Smooth muscle cell (in vitro differentiated cells): ENCODE measurements around the gene ZNF169. TPM values are rescaled to one million over a fixed set of nuclear protein-coding genes. Genes with fewer than 3 reads are reported as not detected.

Experiments
- DNase-seq: peaks from one replicate; lab custom pipeline; 2025; ENCODE audit not compliant: unreplicated experiment; lab: John Stamatoyannopoulos, UW
- H2AFZ ChIP-seq: fragments of 200-600 bp; sonication (generic); 2 replicates; pipeline ENCODE4 v1.6.0; 2016; ENCODE audit warnings: antibody characterized with exemption, low read depth, mild to moderate bottlenecking
- H3F3A ChIP-seq: fragments of 200-600 bp; sonication (generic); 2 replicates; pipeline ENCODE4 v1.6.0; 2017; ENCODE audit warnings: antibody characterized with exemption, low read depth
- H3K27ac ChIP-seq: fragments of 200-600 bp; sonication (generic); 2 replicates; pipeline ENCODE4 v1.5.1; 2016; ENCODE audit warnings: low read depth, mild to moderate bottlenecking
- H3K27me3 ChIP-seq: fragments of 200-600 bp; sonication (generic); 2 replicates; pipeline ENCODE4 v1.6.1; 2016; ENCODE audit warnings: low read depth, mild to moderate bottlenecking
- H3K36me3 ChIP-seq: fragments of 200-600 bp; sonication (generic); 2 replicates; pipeline ENCODE4 v1.5.1; 2016; ENCODE audit warnings: low read depth
- H3K4me1 ChIP-seq: fragments of 200-600 bp; sonication (generic); 2 replicates; pipeline ENCODE4 v1.5.1; 2016; ENCODE audit warnings: low read depth
- H3K4me2 ChIP-seq: fragments of 200-600 bp; sonication (generic); 2 replicates; pipeline ENCODE4 v1.6.0; 2016; ENCODE audit warnings: mild to moderate bottlenecking
- H3K4me3 ChIP-seq: fragments of 200-600 bp; sonication (generic); 2 replicates; pipeline ENCODE4 v1.5.1; 2016; ENCODE audit warnings: mild to moderate bottlenecking
- H3K79me2 ChIP-seq: fragments of 200-600 bp; sonication (generic); 2 replicates; pipeline ENCODE4 v1.6.0; 2016; ENCODE audit warnings: low read depth, mild to moderate bottlenecking
- H3K9ac ChIP-seq: fragments of 200-600 bp; sonication (generic); 2 replicates; pipeline ENCODE4 v1.6.0; 2016; ENCODE audit warnings: low read depth
- H3K9me3 ChIP-seq: fragments of 200-600 bp; sonication (generic); replicated peaks from 2 replicates; pipeline ENCODE4 v1.5.1; 2016; ENCODE audit warnings: low read depth
- H4K20me1 ChIP-seq: fragments of 200-600 bp; sonication (generic); 2 replicates; pipeline ENCODE4 v1.6.0; 2016; ENCODE audit warnings: low read depth
- WGBS: methylation state at CpG from one replicate; pipeline ENCODE4 v1.1.7; 2016; ENCODE audit warnings: low lambda C conversion rate; 5-methylcytosine and 5-hydroxymethylcytosine counted together
- polyA plus RNA-seq: library from polyadenylated mRNA; unstranded; fragments of >200 nt; fragmentation: Nextera tagmentation; extraction: Ambion mirVana; gene quantifications from 2 replicates; pipeline ENCODE4 v1.2.1, GENCODE V29; 2016
- total RNA-seq: library from RNA; depleted of rRNA; stranded (reverse); fragments of >200 nt; gene quantifications from 2 replicates; pipeline ENCODE4 v1.2.3, GENCODE V29; 2014
- TF ChIP-seq, protein P1 (sequence below): fragments of 200-600 bp; sonication (generic); IDR thresholded peaks from 2 replicates; pipeline ENCODE4 v1.5.1; 2017; ENCODE audit warnings: borderline replicate concordance, mild to moderate bottlenecking, antibody characterized with exemption; ENCODE audit not compliant: insufficient read depth, poor library complexity, severe bottlenecking

The ZNF169 gene
- total and polyA plus RNA-seq, 2 experiments from 2014 or later, result 0.45 to 2.1 TPM

DNA sequence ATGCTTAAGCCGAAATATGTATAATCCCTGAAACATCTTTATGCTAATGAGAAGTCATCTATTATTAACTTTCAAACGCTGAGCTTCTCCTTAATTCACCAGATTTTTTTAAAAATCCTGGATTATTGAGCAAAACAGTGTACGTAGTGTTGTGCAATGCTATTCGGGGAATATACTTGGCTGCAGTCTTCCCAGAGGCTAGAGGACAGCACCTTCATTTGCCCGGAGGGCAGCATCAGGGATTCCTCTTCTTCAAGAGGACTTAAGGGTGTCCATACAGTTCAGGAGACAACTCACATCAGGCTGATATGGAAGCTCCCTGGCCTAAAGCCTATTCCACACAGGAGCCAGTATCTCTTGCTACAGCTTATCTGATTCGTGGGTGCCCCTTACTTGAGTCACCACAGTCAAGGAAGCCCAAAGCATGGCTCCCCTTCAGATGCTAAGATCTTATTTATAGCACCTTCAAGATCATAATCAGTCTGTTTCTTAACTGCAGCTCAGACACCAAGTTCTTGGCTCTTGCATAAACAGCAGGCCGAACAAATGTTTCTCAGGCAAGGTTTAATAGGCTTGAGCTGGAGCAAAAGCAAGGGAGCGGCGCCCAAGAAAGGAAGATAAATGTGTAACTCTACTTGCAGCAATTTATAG lies 40.0 kb downstream of the ZNF169 start:
- TF ChIP-seq, protein P1, sequence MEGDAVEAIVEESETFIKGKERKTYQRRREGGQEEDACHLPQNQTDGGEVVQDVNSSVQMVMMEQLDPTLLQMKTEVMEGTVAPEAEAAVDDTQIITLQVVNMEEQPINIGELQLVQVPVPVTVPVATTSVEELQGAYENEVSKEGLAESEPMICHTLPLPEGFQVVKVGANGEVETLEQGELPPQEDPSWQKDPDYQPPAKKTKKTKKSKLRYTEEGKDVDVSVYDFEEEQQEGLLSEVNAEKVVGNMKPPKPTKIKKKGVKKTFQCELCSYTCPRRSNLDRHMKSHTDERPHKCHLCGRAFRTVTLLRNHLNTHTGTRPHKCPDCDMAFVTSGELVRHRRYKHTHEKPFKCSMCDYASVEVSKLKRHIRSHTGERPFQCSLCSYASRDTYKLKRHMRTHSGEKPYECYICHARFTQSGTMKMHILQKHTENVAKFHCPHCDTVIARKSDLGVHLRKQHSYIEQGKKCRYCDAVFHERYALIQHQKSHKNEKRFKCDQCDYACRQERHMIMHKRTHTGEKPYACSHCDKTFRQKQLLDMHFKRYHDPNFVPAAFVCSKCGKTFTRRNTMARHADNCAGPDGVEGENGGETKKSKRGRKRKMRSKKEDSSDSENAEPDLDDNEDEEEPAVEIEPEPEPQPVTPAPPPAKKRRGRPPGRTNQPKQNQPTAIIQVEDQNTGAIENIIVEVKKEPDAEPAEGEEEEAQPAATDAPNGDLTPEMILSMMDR, result no peak
- Histone ChIP-seq H2AFZ (no peak overlapping the region), H3K4me1 (no peaks in the 10 kb centered on the region), H3K79me2 (no peaks in the 10 kb centered on the region), H3K36me3 (no peaks in the 10 kb centered on the region), H3K27me3 (no peaks in the 10 kb centered on the region), H3K9ac (no peak overlapping the region), H3K4me3 (no peak overlapping the region), H3K4me2 (no peak overlapping the region), H4K20me1 (no peaks in the 10 kb centered on the region), H3K27ac (no peak overlapping the region), H3F3A (no peaks in the 10 kb centered on the region), H3K9me3 (no peaks in the 10 kb centered on the region)
- no peak for DNase-seq
- 77% methylated on average over 9 of the region's 9 CpGs for WGBS

DNA sequence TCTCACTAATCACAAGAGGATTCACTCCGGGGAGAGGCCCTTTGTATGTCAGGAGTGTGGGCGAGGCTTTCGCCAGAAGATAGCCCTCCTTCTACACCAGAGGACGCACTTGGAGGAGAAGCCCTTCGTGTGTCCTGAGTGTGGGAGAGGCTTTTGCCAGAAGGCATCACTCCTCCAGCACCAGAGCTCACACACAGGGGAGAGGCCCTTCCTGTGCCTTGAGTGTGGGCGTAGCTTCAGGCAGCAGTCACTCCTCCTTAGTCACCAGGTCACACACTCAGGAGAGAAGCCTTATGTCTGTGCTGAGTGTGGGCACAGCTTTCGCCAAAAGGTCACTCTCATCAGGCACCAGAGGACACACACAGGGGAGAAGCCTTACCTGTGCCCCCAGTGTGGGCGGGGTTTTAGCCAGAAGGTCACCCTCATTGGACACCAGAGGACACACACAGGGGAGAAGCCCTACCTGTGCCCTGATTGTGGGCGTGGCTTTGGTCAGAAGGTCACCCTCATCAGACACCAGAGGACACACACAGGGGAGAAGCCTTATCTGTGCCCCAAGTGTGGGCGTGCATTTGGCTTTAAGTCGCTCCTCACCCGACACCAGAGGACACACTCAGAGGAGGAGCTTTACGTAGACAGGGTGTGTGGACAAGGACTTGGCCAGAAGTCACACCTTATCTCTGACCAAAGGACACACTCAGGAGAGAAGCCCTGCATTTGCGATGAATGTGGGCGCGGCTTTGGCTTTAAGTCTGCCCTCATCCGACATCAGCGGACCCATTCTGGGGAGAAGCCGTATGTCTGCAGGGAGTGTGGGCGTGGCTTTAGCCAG lies 41.6 kb downstream of the ZNF169 start:
- Histone ChIP-seq H3K27me3 (no peaks in the 10 kb centered on the region), H3K27ac (no peak overlapping the region), H4K20me1 (no peaks in the 10 kb centered on the region), H3F3A (no peaks in the 10 kb centered on the region), H3K79me2 (no peaks in the 10 kb centered on the region), H3K36me3 (no peaks in the 10 kb centered on the region), H3K4me3 (no peak overlapping the region), H3K9me3 (no peaks in the 10 kb centered on the region), H3K9ac (no peak overlapping the region), H3K4me2 (no peak overlapping the region), H2AFZ (no peak overlapping the region), H3K4me1 (no peaks in the 10 kb centered on the region)
- WGBS, result 95% methylated on average over 20 of the region's 20 CpGs
- TF ChIP-seq, protein P1, result no peak
- no peak for DNase-seq

DNA sequence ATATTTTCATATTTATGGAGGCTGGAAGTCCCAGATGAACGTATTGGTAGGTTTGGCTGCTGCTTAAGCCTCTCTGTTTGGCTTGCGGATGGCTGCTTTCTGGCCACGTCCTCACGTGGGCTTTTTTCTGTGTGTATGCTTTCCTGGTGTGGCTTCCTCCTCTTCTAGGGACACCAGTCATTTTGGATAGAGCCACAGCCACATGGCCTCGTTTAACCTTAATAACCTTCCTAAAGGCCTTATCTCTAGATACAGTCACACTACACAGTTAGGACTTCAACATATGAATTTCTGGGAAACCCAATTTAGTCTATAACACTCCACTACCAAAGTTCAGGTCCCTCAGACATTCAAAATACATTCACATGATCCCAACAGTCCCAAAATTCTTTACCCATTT lies 42.5 kb downstream of the ZNF169 start:
- Histone ChIP-seq H3K27ac (no peak overlapping the region), H3K9me3 (no peaks in the 10 kb centered on the region), H2AFZ (no peak overlapping the region), H3K79me2 (no peaks in the 10 kb centered on the region), H3K4me2 (no peak overlapping the region), H3F3A (no peaks in the 10 kb centered on the region), H3K4me3 (no peak overlapping the region), H3K36me3 (no peaks in the 10 kb centered on the region), H3K9ac (no peak overlapping the region), H4K20me1 (no peaks in the 10 kb centered on the region), H3K4me1 (no peaks in the 10 kb centered on the region), H3K27me3 (no peaks in the 10 kb centered on the region)
- TF ChIP-seq, protein P1, result no peak
- 94% methylated on average over 5 of the region's 5 CpGs for WGBS
- no peak for DNase-seq
